GM12878 (cell line): ENCODE measurements around the gene LDLRAP1. TPM values are rescaled to one million over a fixed set of nuclear protein-coding genes. Genes with fewer than 3 reads are reported as not detected.

Experiments
- ATF2 ChIP-seq: IDR thresholded peaks from 2 replicates; pipeline ENCODE4 v1.6.1; 2012; ENCODE audit warnings: low read length, inconsistent platforms
- BHLHE40 ChIP-seq, 2 experiments: fragments of 450-650 bp in 1 of 2; IDR thresholded peaks; 2 replicates each; pipeline ENCODE4 v1.6.1; 2011 to 2017; ENCODE audit warnings: low read depth in 2 of 2, borderline replicate concordance in 1 of 2, improper control_type of control experiment in 1 of 2, low read length in 1 of 2, mild to moderate bottlenecking in 1 of 2
- EP300 ChIP-seq, 2 experiments: fragments of 150-350 bp in 1 of 2; IDR thresholded peaks; 2 replicates each; pipeline ENCODE4 v1.6.1; 2011 to 2012; ENCODE audit warnings: low read depth in 2 of 2, low read length in 2 of 2, borderline replicate concordance in 1 of 2, improper control_type of control experiment in 1 of 2, inconsistent platforms in 1 of 2; ENCODE audit not compliant: control insufficient read depth in 1 of 2
- EZH2 ChIP-seq: IDR thresholded peaks from 2 replicates; pipeline ENCODE4 v1.6.1; 2012; ENCODE audit warnings: low read depth, mild to moderate bottlenecking, control low read depth, inconsistent platforms, low read length, borderline replicate concordance; ENCODE audit not compliant: control insufficient read depth
- LARP7 ChIP-seq: fragments of 450-650 bp; IDR thresholded peaks from 2 replicates; pipeline ENCODE4 v1.6.1; 2017; ENCODE audit warnings: mild to moderate bottlenecking
- NR2C1 ChIP-seq: fragments of 450-650 bp; IDR thresholded peaks from 2 replicates; pipeline ENCODE4 v1.6.1; 2017; ENCODE audit warnings: antibody characterized with exemption, mild to moderate bottlenecking, moderate library complexity
- PAX5 ChIP-seq: IDR thresholded peaks from 2 replicates; pipeline ENCODE4 v1.6.1; 2011; ENCODE audit warnings: low read depth, low read length, borderline replicate concordance
- PAX8 ChIP-seq: fragments of 450-650 bp; IDR thresholded peaks from 2 replicates; pipeline ENCODE4 v1.6.1; 2017; ENCODE audit warnings: mild to moderate bottlenecking, moderate library complexity
- POLR2A ChIP-seq: IDR thresholded peaks from 2 replicates; pipeline ENCODE4 v1.6.1; 2011; ENCODE audit warnings: low read depth, mild to moderate bottlenecking, low read length
- RAD21 ChIP-seq: IDR thresholded peaks from 2 replicates; pipeline ENCODE4 v1.6.1; 2011; ENCODE audit warnings: mild to moderate bottlenecking, low read depth, low read length, moderate library complexity; ENCODE audit not compliant: insufficient read depth
- REST ChIP-seq: IDR thresholded peaks from 2 replicates; pipeline ENCODE4 v1.6.1; 2012; ENCODE audit warnings: mild to moderate bottlenecking, low read depth, low read length
- SMAD5 ChIP-seq: IDR thresholded peaks from 2 replicates; pipeline ENCODE4 v1.6.1; 2016; ENCODE audit warnings: antibody characterized with exemption, low read depth
- SUPT20H ChIP-seq: IDR thresholded peaks from 2 replicates; pipeline ENCODE4 v1.6.1; 2011; ENCODE audit warnings: low read depth, mild to moderate bottlenecking, low read length, moderate library complexity, borderline replicate concordance; ENCODE audit not compliant: control insufficient read depth
- USF1 ChIP-seq: IDR thresholded peaks from 2 replicates; pipeline ENCODE4 v1.6.1; 2011; ENCODE audit warnings: borderline replicate concordance, low read depth, mild to moderate bottlenecking, moderate library complexity, mixed read lengths, low read length; ENCODE audit not compliant: insufficient read depth; ENCODE audit errors: extremely low read length
- ZNF207 ChIP-seq: fragments of 450-650 bp; IDR thresholded peaks from 2 replicates; pipeline ENCODE4 v1.6.1; 2014; ENCODE audit warnings: antibody characterized with exemption, mild to moderate bottlenecking, borderline replicate concordance
- ZNF24 ChIP-seq: fragments of 450-650 bp; IDR thresholded peaks from 2 replicates; pipeline ENCODE4 v1.6.1; 2017; ENCODE audit warnings: antibody characterized with exemption, mild to moderate bottlenecking
- ZNF687 ChIP-seq: fragments of 450-650 bp; IDR thresholded peaks from 2 replicates; pipeline ENCODE4 v1.6.1; 2017; ENCODE audit warnings: mild to moderate bottlenecking, moderate library complexity
- polyA plus RNA-seq, 11 experiments: library from polyadenylated mRNA; depleted of rRNA in 4 of 11; unstranded in 6 of 11; stranded (reverse) in 5 of 11; fragments of >200 nt; fragmentation: Nextera tagmentation in 4 of 11; fragmentation: Illumina TruSeq in 1 of 11; extraction: Ambion mirVana in 4 of 11; extraction: Trizol in 1 of 11; gene quantifications; 1 replicate in 1 of 11; 2 replicates in 10 of 11; pipeline versions ENCODE4 v1.2.1 to v1.2.3, GENCODE V29; 2011 to 2016; ENCODE audit warnings: inconsistent platforms in 2 of 11, missing spikeins in 2 of 11, low read depth in 1 of 11
- total RNA-seq, 4 experiments: library from RNA; depleted of rRNA in 3 of 4; stranded (reverse); fragments of >200 nt in 3 of 4; fragmentation: Illumina TruSeq in 1 of 4; extraction: Trizol in 1 of 4; gene quantifications; 2 replicates each; pipeline versions ENCODE4 v1.2.1 to v1.2.3, GENCODE V29; 2013 to 2021

LDLRAP1 gene
- total and polyA plus RNA-seq, 10 of the 15 experiments (the other 5 are each of a cell fraction or from before 2014, with no cell fraction given), result 0.43 to 37.6 (median 22.0) TPM

GRCh38 chr1:25608488-25609178, 65.2 kb downstream of the LDLRAP1 start (continued):
- TF ChIP-seq RAD21 (peak; percentile 47; the same call in 1 of the 2 replicates), POLR2A (no peak), EP300 (IDR thresholded peaks at IDR 0.05; ENCODE audit: borderline replicate concordance in 1 of 2, control insufficient read depth in 1 of 2, low read depth in 2 of 2, low read length in 2 of 2) (no peak), USF1 (peak; percentile 75), PAX8 (no peak), BHLHE40 (IDR thresholded peaks at IDR 0.05; ENCODE audit: borderline replicate concordance in 1 of 2, low read depth in 2 of 2, low read length in 1 of 2) (no peak), ATF2 (no peak), PAX5 (peak; percentile 97), REST (no peak), LARP7 (no peak), ZNF24 (no peak), SMAD5 (no peak), EZH2 (no peak), ZNF207 (no peak), SUPT20H (no peak), ZNF687 (no peak), NR2C1 (no peak)
